ENCODE measurements around the gene FOXP4.

FOXP4 gene

GRCh38 chr6:41522780-41523548, 23.2 kb upstream of the FOXP4 start:
- DNase-seq: no peak

DNA sequence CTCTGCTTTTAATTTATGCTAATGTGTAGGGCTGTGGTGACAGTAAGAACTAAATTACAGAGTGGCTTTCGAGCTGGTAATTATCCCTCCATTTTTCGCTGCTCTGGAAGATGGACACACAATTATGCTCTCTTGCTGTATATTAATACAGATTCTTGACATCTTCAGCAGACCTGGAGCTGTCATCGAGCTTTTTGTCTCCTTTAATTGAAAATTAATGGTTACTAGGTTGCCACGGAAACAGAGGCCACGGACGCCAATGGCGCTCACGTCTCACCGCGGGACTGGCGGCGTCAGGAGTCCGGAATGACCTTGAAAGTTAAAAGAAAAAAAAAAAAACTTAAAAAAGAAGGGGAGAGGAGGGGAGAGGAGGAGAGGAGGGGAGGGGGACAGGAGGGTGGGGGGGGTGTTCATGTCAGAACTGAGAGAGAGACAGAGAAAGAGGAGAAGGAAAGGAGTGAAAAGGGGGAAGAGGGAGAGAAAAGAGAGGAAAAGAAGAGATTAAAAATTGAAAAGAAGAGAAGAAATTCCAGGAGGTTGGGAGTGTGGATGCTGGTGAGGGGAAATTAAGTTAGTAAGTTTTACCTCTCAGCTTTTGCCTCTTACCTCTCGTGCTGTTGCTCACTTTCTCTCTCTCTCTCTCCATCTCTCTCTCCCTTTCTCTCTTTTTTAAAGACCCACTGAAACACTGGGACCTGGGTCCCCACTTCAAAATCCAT, 22.1 kb upstream of the FOXP4 start:
- no peak for DNase-seq

DNA sequence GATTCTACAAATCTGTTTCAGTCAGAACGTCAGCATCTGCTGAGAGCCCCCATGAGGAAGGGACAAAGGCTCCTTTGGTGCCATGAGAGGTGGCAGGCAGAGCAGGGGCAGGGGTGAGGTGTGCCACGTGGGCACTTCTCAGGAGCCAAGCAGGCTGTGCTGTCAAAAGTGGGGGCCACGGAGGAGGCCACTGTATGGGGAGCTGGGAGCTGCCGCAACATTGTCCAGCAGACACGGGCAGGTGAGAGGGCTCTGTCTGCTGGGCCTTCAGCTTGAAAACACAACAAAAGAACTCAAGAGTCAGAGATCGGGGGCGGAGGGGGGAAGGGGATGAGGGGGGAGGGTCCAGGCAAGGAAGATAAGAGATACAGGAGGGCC, 21.6 kb upstream of the FOXP4 start:
- DNase-seq: no peak

DNA sequence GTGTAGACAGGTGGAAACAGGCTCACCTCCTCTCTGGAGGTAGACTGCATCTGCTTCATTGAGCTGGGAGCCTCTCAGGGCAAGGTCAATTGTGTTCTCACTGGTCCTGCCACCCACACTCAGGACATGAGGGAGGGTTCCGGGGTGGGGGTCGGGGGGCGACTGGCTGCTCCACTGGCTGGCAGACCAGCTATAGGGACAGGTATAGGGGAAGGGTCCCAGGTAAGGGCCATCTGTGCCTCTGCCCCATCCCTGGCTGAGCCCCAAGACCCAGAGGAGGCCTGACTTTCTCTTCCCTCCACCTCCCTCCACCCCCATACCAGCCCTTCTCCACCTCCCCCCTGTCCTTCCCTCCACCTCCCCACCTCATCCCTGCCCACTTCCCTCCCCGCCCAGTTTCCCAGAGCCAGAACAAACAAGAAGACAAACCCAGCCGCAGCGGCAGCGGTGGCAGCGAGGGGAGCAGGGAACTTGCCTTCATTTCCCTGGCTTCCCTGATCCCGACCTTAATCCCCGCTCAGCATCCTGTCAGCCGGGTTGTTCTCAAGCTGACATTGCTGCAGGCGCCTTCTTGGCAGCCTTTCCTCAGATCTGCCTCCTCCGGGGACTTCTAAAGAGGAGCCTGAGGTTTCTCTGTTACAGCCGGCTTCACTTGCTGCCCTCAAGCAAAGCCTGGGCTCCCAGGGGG, 18.3 kb upstream of the FOXP4 start:
- no peak for DNase-seq

- no peak for DNase-seq
Measured at GRCh38 chr6:41528409-41528963, 17.7 kb upstream of the FOXP4 start.

DNA sequence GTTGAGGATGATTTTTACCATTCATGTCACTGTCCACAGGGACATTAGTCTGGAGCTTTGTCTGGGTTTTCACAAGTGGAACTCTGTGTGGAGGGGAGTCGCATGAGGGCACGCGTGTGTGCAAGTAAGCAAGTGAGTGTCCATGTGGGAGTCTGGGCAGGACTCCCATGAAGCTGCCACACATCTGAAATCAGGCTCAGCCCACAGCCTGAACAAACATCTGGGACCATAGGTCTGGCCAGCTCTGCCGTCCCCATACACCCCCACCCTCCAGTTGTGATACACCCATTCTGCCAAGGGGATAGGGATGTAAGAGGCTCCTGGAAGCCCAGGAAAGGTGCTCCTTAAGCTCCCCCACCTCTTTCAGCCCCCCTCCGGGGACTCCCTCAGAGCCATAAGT, 17.1 kb upstream of the FOXP4 start:
- no peak for DNase-seq

GRCh38 chr6:41529970-41530369, 16.2 kb upstream of the FOXP4 start:
- no peak for DNase-seq

- DNase-seq: no peak
Measured at GRCh38 chr6:41530476-41530875, 15.7 kb upstream of the FOXP4 start.

DNA sequence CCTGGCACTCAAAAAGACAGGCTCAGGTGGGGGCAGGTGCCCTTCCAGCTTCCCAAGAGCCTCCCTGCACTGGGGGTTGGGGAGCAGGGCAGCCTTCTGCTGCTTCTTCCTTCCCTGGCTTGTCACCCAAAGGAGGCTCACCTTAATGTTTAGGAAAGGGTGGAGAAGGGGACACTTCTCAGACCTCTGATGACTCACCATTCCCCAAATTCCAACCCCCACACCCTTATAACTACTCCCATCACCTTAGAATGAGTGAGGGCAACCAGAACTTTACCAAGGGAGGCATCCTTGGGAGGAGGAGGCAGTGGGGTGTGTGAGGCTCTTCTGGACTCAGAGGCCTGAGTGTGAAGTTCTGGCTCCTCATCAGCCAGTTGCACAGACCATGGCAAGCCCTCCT, 15.2 kb upstream of the FOXP4 start:
- DNase-seq: no peak

DNA sequence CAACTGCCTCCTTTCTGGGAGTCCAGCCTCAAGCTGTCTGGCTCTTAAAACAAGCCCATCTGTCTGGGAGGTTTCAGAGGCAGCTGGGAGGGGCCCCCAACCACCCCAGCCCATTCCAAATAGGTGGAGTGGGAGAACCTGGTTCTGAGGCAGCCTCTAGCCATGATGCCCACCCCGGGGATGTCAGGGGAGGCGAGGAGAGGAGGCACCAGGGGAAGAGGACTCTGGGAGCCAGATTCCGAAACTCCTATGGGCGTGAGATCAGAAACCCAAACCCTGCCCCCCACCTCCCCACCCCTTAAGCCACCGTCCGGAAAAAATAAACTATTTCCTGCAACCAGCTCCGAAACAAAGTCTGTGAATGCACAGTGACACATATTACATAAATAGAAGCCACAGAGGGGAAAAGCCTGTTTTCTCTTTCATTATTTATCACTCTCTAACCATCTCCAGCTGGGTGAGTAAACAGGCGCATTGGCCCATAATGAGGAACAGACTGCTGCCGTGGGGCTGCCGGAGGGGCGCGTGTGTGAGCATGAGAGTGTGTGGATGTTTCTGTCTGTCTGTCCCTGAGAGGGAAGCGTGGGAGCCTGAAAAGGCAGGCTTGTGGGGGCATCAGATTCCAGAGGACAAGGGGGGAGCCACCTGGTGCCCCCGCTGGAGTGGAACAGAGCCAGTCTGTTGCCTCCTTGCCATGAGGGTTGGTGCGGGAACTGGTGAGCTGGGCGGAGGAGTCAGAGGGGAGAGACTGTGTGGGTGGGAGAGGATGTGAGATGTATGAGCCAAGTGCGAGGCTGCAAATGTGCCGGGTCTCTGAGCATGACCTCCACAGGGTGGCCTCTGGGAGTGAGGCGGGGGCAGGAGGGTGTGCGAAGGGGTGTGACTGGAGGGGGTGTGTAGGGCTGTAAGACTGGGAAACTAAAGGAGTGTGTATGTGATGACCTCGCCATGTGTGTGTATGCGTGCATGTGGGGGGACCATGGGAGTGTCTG, 14.3 kb upstream of the FOXP4 start:
- DNase-seq: peak; percentile 84

GRCh38 chr6:41535766-41536165, 10.4 kb upstream of the FOXP4 start:
- DNase-seq: no peak

DNA sequence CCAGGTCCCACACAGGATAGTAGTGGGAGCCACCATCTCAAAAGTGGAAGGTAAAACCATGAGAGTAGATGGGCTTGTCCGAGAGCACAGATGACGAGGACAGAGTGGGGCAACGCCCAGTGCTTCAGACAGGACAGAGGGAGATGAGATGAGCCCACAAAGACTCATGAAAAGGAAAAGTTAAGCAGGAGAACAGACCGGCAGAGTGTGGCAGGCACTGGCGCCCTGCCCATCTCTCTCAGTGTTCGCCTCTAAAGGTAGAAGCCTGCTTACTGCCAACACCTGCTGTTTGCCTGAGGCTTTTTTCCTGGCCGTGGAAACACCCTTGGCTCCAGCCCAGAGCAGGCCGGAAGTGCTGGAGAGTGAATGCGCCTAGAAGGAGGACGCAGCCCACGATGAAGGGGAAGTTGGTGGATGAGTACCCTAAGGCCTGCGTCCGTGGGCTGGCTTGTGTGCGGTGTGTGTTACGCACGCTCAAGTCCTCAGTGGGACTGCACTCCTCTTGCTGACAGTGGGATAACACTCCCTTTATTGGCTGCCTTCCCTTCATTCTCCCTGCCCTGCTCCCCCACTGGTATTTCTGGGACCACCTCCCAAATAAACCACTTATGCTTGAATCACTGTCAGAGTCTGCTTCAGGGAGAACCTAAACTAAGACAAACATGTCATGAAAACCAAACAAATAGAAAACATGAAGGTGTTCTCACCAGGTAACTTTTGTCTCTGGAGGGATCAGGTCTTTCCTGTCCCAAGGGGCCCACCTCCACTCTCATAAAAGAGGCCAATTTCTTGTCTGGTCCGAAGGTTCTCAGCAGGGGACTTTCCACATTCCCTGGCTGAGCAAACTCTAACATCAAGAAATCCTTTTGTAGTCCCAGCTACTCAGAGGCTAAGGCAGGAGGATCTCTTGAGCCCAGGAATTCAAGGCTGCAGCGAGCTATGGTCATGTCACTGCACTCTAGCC, 9.1 kb upstream of the FOXP4 start:
- no peak for DNase-seq

GRCh38 chr6:41538556-41539182, 7.5 kb upstream of the FOXP4 start:
- no peak for DNase-seq

DNA sequence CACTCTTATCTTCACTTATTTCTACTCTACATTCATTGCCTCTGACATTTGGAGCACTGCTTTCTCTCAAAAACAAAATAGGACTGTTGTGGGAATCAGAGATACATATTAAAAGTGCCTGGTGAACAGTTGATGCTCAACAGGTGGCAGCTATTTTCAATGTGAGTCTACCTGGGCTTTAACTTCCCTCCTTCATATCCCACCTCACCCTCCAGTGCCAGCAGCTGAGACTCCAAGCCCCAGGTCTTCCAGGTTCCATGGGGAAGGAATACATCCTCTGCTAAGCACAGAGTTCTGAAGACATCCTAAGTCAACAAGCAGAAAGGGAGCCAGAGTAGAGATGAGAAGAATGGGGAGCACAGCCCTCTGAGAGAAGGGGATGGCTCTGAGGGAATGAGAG, 7.0 kb upstream of the FOXP4 start:
- DNase-seq: no peak

- DNase-seq: no peak
Measured at GRCh38 chr6:41541364-41541763, 4.8 kb upstream of the FOXP4 start.

DNA sequence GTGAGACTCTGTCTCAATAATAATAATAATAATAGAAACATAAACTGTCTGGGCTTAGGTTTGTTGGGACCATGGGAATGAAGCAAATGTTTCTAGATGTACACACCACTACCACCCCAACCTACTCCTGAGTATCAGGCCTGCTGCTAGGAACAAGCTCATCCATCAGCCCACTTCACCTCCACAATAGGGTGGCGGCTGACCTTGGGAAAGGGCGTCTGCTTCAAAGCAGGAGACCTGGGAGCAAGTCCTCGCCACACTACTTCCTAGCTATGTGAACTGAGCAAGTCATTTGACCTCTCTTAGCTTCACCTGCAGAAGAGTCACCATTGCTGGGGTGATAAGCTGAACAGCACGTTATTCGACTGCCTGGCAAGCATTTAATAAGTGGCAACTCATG, 3.1 kb upstream of the FOXP4 start:
- no peak for DNase-seq

DNA sequence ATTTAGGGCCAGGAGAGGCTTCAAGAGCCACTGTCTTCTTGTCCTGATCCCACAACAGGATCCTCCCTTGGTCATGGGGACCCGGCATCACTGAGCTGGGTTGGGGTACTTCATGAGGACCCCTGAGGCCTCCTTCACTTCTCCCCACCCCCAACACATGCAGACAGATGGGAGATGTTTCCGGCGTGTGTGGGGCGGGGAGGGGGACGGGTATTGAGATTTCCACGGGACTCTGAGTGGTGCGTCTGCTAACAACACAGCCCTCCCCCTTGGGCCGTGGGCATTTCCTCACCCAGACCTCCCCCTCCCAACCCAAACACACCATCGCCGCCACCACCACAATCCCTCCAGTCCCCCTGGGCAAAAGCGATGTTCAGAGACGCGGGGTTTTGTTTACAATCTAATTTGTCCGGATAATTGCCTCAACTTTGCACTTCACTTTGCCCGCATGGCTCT, 906 bp upstream of the FOXP4 start:
- DNase-seq: no peak

DNA sequence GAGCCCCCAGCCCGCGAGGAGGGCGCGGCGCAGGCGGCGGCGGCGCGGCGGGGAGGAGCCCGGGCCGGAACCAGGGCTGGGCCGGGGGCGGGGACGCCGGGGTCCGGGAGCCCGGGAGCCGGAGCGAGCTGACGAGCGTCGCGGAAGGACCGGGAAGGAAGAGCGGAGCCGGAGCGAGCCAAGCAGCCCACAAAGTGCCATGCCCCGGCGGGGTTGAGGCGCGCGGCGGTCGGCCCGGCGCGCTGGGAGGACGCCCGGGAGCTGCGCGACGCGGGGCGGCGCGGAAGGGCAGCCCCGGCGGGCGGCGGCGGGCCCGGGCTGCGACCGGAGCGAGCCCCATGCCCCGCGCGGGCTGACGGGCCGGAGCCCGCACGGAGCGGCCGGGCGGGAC, 289 bp downstream of the FOXP4 start:
- DNase-seq: peak; percentile 64

GRCh38 chr6:41546866-41547798, 951 bp downstream of the FOXP4 start:
- DNase-seq: peak; percentile 24

GRCh38 chr6:41547799-41548097, 1.6 kb downstream of the FOXP4 start:
- DNase-seq: no peak

Data from stimulated activated naive CD4-positive, alpha-beta T cell treated with Interleukin-2 at 50 U/mL for 16 hours (primary cell).